HFF-Myc (cell line): ENCODE data around the gene CAMK2B.

Experiments
- DNase-seq: peaks from one replicate; pipeline ENCODE4 v3.0.0-alpha.2; 2011; ENCODE audit warnings: low read depth; ENCODE audit errors: extremely low read depth
- H3K4me3 ChIP-seq: replicated peaks from 2 replicates; pipeline ENCODE4 v1.5.1; 2011; ENCODE audit warnings: low read depth, mild to moderate bottlenecking, control low read depth, low read length
- TF ChIP-seq, protein P1 (sequence below): IDR thresholded peaks from 2 replicates; pipeline ENCODE4 v1.5.1; 2012; ENCODE audit warnings: mild to moderate bottlenecking, low read depth, low read length, control low read depth; ENCODE audit errors: missing control alignments

The CAMK2B gene

DNA sequence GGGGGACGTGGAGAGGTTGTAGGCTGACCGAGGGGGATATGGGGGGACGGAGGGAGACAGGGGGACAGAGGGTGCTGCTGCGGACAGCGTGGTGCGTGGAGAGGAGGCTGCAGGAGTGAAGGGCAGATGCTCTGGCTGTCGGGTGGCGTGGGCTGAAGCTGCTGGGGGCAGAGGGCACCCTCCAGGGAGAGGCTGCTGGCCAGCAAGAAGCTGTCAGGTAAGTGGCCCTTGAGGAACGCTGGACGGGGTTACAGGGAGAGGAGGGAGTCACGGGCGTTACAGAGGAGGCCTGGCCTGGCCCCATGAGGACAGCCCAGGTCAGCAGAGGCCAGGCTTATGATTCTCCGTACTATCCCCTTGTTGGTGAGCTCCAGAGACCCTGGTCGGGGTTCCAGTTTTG lies 97.5 kb downstream of the CAMK2B start:
- TF ChIP-seq, protein P1, sequence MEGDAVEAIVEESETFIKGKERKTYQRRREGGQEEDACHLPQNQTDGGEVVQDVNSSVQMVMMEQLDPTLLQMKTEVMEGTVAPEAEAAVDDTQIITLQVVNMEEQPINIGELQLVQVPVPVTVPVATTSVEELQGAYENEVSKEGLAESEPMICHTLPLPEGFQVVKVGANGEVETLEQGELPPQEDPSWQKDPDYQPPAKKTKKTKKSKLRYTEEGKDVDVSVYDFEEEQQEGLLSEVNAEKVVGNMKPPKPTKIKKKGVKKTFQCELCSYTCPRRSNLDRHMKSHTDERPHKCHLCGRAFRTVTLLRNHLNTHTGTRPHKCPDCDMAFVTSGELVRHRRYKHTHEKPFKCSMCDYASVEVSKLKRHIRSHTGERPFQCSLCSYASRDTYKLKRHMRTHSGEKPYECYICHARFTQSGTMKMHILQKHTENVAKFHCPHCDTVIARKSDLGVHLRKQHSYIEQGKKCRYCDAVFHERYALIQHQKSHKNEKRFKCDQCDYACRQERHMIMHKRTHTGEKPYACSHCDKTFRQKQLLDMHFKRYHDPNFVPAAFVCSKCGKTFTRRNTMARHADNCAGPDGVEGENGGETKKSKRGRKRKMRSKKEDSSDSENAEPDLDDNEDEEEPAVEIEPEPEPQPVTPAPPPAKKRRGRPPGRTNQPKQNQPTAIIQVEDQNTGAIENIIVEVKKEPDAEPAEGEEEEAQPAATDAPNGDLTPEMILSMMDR = no peak
- no peak overlapping the region for H3K4me3 ChIP-seq
- no peak for DNase-seq

DNA sequence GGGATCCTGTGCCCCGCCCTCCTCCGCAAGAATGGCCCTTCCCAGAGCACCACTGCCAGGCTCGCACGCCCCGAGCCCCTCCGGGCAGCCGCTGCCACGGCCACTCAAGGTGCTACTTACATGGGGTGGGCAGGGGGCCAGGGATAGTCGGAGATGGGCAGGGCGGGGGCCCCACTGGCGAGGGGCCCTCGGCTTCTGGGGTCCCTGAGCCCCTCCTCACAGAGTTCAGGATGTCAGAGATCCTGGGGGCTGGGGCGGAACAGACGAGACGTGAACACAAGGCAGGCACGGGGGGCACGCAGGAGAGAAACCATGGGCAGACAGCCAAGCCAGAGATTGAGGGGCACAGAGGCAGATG lies 99.0 kb downstream of the CAMK2B start:
- no peak for DNase-seq
- TF ChIP-seq, protein P1 = no peak
- H3K4me3 ChIP-seq = no peak overlapping the region

DNA sequence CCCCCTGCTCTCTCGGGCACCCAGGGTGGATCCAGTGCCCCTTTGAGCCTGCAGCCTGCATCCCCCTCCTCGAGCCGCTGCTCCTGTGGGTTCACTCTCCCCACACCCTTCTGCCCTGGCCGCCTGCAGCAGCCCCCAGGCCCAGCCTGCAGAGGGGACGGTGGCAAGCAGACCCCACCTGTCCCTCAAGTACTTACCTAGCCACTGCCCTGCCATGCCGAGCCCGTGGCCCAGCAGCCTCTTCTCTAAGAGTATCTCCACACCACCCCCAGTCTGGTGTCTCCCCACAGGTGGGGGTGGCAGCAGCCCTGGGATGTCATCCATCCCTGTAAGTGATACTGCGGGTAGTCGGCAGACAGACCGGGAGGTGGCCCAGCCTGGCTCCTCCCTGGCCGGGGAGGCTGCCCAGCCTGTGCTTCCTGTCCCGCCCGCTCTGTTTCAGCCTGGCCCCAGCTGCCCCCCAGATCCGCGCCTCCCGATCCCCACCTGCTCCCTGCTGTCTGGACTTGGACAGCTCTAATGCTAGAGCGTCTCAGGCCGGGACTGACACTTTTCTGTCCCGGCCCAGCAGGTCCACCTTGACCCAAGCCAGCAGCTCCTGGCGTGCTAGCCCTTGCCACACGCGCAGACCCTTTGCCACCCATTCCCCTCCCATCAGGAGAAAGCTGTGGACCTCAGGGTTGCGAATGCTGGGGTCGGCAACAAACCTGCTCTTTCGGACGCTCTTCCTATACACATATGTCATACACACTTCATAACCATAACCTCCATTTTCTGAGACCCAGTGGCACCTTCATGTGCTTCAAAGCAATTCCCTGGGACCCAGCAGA lies 99.6 kb downstream of the CAMK2B start:
- TF ChIP-seq, protein P1 = no peak
- H3K4me3 ChIP-seq = no peak overlapping the region
- DNase-seq = no peak

DNA sequence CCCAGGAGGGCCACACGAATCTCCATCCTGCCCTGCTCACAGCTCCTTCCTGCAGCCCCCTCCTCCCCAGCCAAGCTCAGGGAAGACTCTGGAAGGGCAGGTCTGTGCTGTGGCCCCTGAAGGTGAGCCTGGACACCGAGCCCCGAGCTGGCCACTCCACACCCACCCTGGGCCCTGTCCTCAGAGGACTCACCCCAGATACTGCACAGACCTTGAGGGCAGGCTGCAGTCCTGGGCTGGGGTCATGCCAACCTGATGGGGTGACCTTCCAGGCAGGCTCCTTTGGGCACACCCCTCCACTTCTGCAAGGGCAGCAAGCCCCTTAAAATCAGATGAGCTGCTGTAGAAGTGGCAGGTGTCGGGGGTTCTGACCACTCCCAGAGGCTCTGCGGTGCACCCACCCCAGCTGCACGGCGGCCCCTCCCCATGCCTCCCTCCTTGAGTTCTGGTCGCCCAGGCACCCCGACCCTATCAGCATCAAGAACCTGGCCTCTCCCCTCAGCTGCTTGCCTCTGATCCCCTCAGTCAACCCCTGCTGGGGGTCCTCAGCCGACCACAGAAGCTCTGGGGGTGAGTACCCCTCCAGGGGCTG lies 100.3 kb downstream of the CAMK2B start:
- TF ChIP-seq, protein P1 = no peak
- H3K4me3 ChIP-seq = no peak overlapping the region

DNA sequence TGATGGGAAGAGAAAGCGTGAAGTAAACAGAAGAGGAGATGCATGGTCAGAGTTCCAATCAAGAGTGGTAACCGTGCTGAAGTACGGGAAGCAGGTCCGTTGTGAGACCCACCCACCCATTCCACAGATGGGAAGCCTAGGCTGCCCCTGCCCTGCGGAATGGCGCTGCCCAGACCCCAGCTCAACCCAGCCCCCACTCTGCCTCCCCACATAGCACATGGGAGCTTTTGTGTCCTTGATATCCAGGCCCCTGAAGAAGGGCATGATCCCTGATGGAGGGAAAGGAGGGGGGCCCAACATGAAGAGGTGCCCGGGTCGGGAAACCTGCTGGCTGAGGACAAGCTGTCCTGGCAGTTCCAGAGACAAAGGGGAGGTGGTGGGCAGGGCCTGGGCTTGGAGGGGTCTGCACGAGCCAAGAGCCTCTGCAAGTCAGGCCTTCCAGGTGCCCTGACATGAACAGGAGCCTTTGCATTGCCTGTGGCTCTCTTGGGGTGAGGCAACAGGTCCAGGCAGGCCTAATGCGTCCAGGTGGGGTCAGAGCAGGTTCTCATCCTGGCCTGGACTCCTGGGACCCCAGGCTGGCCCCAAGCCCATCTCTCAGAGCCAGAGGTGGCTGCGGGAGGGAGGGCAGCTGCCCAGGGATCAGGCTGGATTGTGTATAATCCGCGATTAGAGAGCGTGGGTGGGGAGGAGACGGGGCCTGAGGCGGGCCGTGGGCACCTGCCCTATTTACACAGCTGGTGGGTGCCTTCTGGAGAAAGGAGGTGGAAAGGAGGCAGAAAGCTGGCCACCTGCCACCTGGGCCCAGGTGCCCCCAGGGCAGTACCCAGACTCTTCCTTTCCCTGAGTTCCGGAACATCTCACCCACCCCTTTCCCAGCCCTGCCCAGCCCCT lies 101.1 kb downstream of the CAMK2B start:
- no peak for DNase-seq
- TF ChIP-seq, protein P1 = no peak
- H3K4me3 ChIP-seq = no peak overlapping the region

More for the DNA sequence above, 100.3 kb downstream of the CAMK2B start:
- DNase-seq = no peak

DNA sequence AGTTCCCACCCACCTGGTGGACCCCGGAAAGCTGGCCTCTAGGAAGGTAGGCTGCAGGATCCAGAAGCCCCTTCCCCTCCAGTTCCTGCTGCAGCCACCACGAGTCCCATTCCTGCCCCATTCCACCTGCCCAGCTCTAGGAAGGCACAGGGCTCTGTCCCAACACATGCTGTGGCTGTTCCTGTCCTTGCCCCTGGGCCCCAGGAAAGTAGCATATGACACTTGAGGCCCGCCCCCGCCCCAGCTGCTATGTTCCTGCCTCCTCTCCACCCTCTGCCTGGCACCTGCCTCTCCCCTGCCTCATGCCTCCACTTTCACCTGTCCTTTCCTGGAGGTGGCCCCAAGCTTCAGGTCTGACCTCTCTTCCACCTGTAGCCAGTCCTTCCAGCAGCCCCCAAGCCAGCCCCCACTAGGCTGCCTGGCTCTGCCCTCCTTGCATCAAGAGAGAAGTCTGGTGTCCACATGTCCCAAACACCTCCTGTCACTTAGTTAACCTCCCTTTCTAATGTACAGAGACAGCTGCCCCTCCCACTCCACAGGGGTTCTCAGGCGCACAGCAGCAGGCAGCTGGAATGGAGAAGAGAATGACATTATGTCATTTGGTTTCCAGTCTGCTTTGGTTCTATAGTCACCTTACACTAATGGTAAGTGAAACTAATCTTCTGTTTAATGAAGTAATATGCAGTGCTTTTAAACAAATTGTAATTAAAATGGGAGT lies 101.9 kb downstream of the CAMK2B start:
- no peak overlapping the region for H3K4me3 ChIP-seq
- TF ChIP-seq, protein P1 = no peak
- DNase-seq = no peak
